CD4-positive, alpha-beta T cell treated with Interleukin-17A for 4 hours (primary cell): Measurements from ENCODE around the gene RASSF8.

Source experiments
- DNase-seq: peaks from one replicate; pipeline ENCODE4 v3.0.0-alpha.2; 2020; ENCODE audit warnings: mixed read lengths

The RASSF8 gene, protein sequence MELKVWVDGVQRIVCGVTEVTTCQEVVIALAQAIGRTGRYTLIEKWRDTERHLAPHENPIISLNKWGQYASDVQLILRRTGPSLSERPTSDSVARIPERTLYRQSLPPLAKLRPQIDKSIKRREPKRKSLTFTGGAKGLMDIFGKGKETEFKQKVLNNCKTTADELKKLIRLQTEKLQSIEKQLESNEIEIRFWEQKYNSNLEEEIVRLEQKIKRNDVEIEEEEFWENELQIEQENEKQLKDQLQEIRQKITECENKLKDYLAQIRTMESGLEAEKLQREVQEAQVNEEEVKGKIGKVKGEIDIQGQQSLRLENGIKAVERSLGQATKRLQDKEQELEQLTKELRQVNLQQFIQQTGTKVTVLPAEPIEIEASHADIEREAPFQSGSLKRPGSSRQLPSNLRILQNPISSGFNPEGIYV

DNA sequence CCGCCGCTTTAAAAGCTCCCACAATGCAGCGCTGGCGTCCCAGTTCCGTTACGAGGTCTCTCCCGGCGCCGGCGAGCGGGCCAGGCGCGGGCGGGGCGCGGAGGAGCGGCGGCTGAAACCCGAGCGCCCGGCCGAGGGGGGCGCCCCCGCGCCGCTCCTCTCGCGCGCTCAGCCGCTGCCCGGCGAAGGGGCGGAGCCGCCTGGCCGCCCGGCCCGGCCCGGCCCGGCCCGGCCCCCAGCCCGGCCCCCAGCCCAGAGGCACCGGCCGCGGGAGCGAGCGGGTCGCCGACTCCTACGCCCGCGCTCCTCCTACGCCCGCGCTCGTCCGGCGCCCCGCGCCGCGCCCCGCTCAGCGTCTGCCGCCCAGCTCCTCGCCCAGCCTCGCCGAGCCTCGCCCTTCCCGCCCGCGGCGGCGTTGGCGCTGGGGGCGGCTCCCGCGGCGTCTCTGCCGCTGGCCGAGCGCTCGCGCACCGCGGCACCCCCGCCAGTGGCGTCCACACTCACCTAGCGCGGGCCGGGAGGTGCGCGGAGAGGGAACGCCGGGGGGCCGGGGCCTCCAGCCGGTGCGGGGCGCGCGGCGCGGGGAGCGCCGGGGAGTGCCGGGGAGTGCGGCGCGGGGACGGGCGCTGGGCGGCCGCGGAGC lies at the start of gene RASSF8:
Gene RASSF8 (plus strand): TSS at position 255 of the 643 bp plus-strand sequence. CDS start 96,662 bp downstream, outside the sequence.
- DNase-seq = no peak

DNA sequence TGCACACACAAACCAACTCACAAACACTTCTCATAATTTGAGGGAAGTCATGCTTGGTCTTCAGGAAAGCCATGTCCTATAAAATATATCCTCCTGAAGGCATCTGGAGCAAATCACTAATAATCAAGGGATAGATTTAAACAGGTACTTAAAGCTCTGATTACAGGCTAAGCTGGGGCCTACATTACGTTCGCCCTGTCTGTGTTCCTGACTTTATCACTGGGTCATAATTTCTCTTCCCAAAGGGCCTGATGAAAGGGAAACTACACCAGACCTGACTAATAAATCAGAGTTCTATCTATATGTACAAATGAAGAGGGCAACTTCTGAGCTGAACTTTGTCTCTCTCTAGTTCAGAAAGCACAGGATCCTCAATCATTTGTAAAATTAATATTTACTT lies 43.9 kb upstream of the RASSF8 start:
- no peak for DNase-seq

DNA sequence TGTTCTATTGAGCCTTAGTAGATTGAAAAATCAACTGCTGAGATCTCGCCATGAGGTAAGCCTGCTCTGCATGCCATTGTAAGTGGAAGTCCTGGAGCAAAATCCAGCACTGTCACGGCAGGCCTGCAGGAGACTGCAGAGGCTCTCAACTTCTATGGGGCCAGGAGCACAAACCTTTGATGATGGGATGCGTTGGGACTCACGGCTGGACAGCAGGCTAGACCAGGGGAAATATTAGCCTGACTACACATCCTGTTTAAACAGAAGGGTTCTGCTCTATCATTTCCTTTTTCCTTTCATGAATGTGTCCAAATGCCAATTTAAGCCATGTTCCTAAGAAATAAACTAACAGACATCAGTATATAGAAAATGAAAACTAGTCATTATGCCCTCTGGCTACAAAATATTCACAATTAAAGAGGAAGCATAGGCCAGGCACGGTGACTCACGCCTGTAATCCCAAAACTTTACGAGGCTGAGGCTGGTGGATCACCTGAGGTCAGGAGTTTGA lies 33.9 kb upstream of the RASSF8 start:
- DNase-seq = no peak

DNA sequence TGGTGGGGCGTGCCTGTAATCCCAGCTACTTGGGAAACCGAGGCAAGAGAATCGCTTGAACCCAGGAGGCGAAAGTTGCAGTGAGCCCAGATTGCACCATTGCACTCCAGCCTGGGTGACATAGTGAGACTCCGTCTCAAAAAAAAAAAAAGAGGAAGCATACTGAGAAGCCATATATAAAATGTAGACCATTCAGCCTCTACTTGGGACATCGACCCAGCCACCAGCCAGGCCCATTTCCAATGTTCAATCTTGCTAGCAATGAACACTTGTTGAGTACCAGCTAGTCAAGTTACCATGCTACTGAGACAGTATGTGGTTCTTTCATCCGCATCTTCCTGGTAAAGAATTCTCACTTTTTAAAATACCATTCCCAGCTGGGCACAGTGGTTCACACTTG lies 33.4 kb upstream of the RASSF8 start:
- no peak for DNase-seq

DNA sequence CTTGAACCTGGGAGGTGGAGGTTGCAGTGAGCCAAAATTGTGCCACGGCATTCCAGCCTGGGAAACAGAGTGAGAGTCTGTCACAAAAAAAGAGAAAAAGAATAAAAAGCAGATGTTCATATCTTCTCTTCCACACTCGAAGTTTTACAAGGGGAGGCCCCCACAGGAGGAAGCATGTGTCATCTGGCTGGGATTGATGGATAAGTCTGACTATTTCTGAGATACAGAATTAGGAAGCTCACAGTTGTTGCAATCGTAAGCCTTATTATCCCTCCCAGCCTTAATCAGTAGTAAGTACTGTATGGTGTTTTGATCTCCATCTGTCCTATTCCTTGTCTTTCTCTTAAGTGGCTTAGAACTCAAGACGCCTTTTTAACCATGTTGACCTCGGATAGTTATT lies 31.9 kb upstream of the RASSF8 start:
- no peak for DNase-seq

DNA sequence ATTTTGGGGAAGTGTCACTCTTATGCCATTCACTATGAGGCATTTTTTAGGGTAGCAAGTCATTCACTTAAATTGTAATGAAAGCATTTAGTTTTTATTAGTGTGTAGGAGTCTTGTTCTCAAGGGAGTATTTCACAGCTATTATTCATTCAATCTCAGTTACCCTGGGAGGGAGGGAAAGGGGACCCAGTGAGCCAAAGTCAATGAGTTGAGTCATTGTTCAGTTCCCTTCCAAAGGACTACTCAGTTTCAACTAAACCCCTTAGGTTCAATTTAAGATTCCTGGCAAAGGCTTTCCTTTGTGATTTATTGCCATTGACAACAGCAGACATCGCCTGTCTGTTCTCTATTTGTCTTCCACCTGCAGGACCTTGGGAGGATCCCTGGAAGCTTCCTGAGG lies 29.3 kb upstream of the RASSF8 start:
- no peak for DNase-seq

DNA sequence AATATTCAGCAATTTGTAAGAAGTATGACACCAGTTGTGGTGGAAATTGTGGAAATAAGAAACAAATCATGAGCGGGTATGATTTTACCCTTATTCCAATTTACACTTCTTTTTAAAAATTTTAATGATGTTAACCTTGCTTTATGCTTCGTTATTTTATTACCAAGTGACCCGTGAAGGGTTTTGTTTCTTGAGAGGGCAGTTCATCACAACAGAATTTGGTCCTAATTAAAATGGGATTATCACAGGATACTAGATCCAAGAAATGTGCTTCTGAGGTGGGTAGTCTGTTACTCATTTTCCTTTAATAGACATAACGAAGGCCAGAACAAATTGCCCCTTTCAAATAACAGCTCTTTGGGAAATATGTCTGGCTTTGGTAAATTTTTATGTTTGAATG lies 25.5 kb upstream of the RASSF8 start:
- no peak for DNase-seq

DNA sequence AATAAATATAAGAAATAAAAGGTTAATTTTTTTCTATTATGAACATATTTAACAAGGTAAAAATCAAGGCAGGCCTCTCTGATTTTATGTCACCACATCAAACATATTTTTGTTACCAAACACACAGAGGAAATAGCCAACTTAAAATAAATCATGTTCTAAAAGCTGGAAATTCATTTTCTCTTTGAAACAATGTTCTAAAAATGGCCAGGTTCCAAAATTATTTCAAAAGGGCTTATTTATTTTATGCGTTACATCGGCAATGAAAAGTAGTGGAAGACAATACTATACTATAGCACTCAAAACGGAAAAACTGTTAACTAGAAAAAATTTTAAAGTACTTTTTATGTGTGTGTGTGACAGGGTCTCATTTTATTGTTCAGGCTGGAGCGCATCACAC lies 24.0 kb upstream of the RASSF8 start:
- DNase-seq = no peak

DNA sequence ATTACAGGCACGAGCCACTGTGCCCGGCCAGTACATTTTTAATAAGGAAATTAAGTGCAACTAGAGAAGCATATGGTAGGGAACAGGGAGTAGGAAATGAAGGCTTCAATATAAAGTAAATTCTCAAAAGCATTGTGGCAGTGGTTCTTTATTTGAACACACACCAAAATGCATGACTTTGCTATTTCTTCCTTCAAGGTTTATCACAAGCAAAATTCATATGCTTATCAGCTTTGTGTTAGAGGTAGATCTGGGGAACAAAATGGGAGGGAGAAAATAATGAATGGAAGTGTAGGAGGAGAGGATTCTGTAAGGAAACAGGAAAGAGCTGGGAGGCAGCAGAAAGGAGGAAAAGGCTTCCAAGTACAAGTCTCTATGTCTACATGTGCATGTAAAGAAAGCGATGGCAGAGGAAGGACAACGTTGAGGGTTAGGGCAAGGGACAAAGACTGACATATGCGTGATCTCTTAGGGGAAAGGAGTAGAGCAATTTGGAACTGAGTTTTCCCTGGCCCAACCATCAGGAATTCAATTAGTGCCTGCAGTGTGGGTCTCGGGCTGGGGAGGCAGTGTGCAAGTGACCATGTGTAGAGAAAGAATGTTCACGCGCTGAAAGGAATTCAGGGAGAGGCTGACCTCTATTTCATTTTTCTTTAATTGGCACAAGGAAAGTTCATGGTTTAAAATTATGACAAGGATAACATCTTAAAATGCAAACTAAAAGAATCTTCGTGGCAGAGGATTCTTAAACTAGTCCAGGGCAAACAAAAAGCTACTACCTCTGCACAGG lies 22.9 kb upstream of the RASSF8 start:
- no peak for DNase-seq

DNA sequence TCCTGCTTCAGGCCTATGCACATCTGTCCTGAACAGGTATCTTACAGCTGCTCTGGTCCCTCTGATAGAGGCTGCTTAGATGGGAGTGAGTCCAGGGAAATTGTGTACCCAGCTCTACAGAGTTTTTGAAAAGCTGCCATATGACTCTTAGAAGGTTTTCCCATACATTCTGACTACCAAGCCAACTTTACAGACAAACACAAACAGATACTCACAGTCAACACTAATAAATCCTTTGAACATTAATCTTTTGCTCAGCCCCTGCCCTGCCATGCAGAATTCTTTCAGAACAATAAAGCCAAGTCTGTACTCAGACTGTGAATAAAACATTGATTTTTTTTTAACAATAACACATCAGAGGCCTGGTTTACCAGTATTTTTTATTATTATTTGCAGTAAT lies 21.4 kb upstream of the RASSF8 start:
- no peak for DNase-seq

DNA sequence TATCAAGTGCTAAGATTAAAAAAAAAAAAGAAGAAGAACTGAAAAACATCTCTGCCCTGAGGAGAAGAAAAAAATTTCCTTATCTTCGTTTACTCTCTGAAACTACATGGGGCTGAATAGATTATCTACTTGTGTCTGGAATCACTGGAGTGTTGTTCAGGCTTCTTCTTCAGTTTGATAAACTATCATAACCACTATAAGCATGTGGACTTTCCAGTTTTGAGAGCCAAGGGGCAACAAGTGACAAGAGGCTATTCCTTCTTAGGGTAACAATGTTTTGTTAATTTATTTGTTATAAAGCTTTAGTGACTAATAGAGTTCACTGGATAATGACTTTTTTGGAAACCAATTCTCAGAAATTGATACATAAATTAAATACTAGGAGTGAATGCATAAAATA lies 19.9 kb upstream of the RASSF8 start:
- no peak for DNase-seq

DNA sequence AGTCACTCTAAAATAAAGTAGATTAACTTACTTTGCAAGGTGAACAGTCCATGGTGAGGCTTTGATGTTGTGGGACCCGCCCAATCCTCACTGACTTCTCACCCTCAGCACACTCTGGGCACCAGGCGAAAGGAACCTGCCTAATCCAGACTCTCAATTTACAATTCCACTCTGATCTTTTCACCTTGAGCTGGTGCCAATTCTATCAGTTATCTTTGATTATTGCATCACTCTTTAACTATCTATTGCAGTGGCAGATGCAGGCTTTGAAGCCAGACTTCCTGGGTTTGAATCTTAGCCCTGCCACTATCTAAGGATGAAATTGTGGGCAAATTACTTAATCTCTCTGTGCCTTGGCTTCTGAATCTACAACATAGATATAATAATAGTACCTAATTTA lies 18.9 kb upstream of the RASSF8 start:
- DNase-seq = no peak

DNA sequence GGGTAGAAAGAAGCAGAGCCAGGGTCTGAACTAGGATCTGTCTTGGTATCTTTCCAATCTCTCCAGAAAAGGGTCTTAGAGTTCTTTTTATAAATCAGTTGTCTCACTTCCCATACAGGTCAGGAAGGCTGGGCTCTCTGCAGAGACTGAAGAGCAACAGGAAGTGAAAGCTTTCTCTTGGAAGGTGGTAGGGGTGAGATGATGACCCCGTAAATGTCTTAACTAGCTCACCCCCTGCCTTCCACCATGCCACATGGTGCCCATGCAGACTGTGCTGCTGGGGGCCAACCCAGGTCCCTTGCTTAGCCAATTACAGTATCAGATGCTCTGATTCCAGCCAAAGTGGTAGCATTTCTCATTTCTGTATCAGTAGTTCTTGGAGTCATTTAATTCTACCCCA lies 17.6 kb upstream of the RASSF8 start:
- DNase-seq = no peak

DNA sequence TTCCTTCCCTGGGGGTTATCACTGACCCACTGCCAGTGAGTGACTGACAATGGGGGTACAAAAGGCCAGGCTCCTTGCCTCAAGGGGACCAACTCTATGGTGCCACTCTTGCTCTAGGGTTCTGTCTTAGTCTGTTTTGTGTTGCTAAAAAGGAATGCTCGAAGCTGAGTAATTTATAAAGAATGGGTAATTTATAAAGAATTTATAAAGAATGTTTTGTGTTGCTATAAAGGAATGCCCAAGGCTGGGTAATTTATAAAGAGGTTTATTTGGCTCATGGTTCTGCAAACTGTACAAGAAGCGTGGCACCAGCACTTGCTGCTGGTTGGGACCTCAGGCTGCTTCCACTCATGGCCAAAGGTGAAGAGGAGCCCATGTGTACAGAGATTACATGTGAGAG lies 15.8 kb upstream of the RASSF8 start:
- no peak for DNase-seq

DNA sequence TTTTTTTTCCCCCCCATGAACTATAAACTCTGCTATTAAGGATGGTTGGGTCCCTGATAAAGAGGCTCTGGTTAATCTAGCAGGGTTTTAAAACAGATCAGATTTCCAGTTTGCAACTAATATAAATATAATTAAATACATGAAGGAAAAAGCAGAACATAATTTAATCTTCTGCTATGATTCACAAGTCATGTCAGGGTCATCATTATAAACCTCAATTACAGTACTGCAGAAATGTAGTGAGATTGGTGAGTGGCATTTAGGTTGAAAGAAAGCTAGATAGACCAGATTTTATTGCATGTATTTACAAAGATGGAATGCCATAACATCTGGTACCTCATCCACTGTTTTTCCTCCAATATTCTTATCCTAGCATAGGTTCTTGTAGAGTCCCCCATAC lies 14.5 kb upstream of the RASSF8 start:
- DNase-seq = no peak

DNA sequence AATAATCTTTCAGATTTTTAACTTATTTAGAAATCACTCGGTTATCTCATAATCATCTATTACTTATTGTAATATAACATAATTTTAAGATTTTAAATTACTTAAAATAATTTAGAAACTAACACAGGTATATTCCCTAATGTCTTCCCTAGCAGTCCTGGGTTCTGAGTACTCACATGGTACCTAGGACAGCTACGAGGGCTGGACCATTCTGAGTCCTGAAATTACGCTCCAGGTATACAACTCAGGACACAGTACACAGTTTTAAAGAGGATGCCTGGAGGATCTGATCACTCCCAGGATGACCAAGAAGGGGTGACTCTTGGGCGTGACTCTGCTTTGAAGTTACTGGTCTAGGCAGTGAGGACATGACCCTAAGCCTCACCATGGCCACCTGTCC lies 9.1 kb upstream of the RASSF8 start:
- no peak for DNase-seq

DNA sequence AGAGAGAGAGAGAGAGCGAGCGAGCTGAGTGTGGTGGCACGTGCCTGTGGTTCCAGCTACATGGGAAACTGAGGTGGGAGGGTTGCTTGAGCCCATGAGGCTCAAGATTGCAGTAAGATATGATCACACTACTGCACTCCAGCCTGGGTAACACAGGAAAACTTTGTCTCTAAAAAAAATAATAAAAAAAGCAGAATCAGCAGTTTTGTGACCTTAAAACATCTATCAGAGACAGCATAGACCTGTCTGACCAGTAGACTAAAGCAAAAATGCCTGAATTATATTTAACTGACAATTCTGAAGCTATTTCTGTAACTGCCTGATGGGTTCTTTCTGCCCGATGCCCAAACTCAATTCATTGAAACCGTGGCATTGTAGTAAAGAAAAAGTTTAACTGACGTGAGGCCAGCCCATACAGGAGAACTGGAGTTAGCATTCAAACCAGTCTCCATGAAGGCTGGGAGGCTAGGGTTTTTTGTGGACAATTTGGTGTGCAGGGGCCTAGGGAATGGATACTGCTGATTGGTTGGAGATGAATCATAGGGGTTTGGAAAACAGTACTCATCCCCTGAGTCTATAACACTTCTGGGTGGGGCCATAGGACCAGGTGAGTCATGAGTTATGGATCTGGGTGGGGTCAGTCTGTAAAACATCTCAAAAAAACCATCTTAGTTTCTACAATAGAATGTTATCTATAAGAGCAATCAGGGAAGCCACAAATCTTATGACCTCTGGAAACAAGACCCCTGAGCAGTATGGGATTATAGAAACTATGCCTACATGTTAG lies 8.0 kb upstream of the RASSF8 start:
- DNase-seq = no peak

DNA sequence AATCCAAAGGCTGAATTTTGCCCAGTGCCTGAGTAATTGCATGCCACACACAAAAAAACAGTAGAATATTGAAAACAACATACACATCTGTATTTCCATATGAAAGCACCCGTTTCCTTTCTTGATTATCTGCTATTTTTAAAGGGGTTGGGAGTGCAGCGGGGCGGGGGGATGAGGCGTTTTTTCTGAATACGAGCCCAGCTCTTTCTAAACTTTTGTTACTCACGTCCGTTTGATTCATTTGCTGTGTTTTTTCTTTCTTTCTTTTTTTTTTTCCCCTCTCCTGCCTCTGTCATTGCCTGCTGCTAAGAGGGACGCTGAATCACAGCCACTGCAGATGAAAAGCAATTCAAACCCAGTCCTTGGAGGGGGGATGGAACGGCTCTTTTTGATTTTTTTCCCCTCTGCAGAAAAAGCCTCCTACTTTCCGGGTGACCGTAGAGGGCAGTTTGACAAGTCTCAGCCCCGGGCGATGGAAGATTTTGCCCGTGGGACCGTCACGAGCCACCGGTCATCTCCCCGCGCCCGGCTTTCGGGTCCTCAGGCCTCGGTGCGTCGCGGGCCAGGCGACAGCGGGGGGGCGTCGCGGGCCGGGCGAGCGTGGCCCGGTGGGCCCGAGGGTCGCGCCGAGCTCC lies 572 bp upstream of the RASSF8 start:
- no peak for DNase-seq

DNA sequence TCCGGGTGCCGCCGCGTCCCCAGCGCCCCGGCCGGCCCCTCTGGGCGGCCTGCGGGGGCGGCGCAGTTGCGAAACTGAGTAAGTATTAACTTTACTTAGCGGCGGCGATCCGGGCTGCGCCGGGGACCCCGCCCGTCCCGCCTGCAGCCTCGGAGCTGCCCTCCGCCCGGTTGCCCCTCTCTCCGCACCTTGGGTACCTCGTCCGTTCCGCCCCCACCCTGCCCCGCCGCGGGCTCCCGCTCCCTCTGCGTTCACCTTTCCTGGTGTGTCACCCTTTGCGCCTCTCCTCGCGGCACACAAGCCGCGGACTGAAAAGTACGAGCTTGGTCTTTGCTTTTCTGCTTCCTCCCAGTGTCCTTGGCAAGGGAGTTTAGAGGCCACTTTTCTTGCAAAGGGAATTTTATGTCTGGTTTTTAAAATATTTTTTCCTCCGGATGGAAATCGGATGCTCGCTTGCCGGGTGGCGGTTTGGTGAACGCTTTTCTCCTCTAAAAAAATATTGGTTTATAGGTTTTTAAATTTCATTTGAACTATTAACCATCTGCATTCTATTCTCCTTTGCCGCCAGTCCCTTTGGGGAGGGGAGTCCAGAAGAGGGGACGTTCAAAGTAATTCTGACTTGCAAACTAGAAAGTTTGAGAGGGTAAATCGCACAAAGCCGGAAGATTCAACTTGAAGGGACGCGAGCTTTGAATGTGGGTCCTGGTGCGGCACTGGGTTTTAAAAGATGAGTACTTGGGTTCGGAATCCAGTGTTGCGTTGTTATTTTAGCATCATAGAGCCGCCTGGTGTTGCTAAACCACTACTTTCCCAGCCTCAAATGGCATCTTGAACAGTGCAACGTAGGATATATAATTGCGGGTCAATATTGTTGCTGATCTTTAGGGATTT lies 834 bp downstream of the RASSF8 start:
- DNase-seq = no peak

DNA sequence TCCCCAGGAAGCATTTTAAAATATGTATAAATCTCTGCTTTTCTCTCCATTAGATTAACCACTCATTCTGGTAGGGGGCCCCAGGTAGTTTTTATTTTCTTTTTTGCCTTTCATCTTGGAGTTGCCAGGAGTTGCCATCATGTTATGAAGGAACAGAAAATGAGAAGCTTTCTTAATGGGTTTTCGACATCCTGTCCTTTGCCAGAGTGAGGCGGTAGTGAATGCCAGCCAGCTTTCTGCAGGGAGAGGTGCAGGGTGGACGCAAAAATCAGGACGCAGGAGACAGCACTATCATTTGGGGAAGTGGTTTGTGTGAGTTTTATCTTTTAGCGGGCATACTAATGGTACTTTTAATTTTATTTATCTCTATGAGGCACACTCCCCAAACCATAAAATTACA lies 1.7 kb downstream of the RASSF8 start:
- DNase-seq = no peak

DNA sequence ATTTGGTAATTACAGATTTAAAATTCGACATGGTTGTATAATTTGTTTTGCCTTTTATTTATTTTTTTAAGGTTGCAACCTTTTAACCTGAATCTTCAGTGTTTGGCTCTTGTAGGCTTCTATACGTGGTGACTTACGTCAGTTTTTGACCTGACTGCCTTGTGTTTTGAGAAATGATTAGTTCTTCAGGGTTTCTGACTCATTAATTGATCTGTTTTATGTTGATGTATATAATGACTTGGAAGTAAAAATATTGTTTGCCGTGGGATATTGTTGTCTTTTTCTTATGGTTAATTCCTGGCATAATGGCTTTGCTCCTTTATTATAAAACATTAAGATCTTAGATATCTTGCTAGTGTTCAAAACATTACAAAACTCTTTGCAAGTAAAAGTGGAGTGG lies 2.5 kb downstream of the RASSF8 start:
- DNase-seq = no peak
